IMR-90 (cell line): ENCODE data around the gene MZT2A. TPM values are rescaled to one million over a fixed set of nuclear protein-coding genes. Genes with fewer than 3 reads are reported as not detected.
"Not testable (repeated sequence)": the region's sequence is repeated elsewhere in the genome, so short reads cannot be mapped to it uniquely, and the experiment has no call there.

Experiments used
- ATAC-seq: fragments of 200-7000 bp; cut with Tn5 transposase; 2 replicates; pipeline ENCODE4 v1.9.1; 2020; ENCODE audit warnings: low read depth, mild to moderate bottlenecking, moderate library complexity
- BruUV-seq: library from RNA; stranded (reverse); fragments of 400-500 nt; replicated peaks from 2 replicates; lab custom pipeline; 2021; lab: Mats Ljungman, UMichigan
- CTCF ChIA-PET: fragments of 300-600 bp; formaldehyde crosslinking; extraction: SDS; loops from one replicate; lab custom pipeline; 2021; ENCODE audit warnings: antibody characterized with exemption; lab: Yijun Ruan, JAX
- POLR2A ChIA-PET: fragments of 300-600 bp; sonication (Branson Sonifier 250); formaldehyde crosslinking; loops from one replicate; lab custom pipeline; 2022; ENCODE audit warnings: antibody characterized with exemption; ENCODE audit not compliant: unreplicated experiment; lab: Charles Lee
- DNase-seq: peaks from one replicate; pipeline ENCODE4 v3.0.0; 2013
- H2AFZ ChIP-seq: replicated peaks from 2 replicates; pipeline ENCODE3; 2013; ENCODE audit warnings: low read length, mild to moderate bottlenecking; ENCODE audit not compliant: poor library complexity
- H2AK5ac ChIP-seq: 2 replicates; pipeline ENCODE4 v1.6.1; 2013; ENCODE audit warnings: low read depth, low read length, inconsistent platforms
- H2AK9ac ChIP-seq: replicated peaks from 2 replicates; pipeline ENCODE3; 2013; ENCODE audit warnings: mild to moderate bottlenecking, low read depth, low read length, moderate library complexity; ENCODE audit not compliant: poor library complexity
- H2BK120ac ChIP-seq: 2 replicates; pipeline ENCODE4 v1.6.1; 2013; ENCODE audit warnings: low read depth, low read length, inconsistent platforms
- H2BK15ac ChIP-seq: 3 replicates; pipeline ENCODE4 v1.6.1; 2013; ENCODE audit warnings: low read depth, low read length, inconsistent platforms
- H2BK20ac ChIP-seq: 2 replicates; pipeline ENCODE4 v1.6.1; 2013; ENCODE audit warnings: low read depth, mild to moderate bottlenecking, inconsistent platforms, low read length, moderate library complexity
- H2BK5ac ChIP-seq: 2 replicates; pipeline ENCODE4 v1.6.1; 2013; ENCODE audit warnings: mild to moderate bottlenecking, low read depth, low read length, inconsistent platforms; ENCODE audit not compliant: poor library complexity, severe bottlenecking
- H3K14ac ChIP-seq: replicated peaks from 2 replicates; pipeline ENCODE4 v1.6.1; 2013; ENCODE audit warnings: low read depth, low read length, inconsistent platforms
- H3K18ac ChIP-seq: 2 replicates; pipeline ENCODE4 v1.6.1; 2013; ENCODE audit warnings: low read depth, low read length, control low read depth
- H3K23ac ChIP-seq: 2 replicates; pipeline ENCODE4 v1.6.1; 2013; ENCODE audit warnings: low read depth, low read length, inconsistent platforms
- H3K27ac ChIP-seq: 2 replicates; pipeline ENCODE4 v1.5.1; 2013; ENCODE audit warnings: mild to moderate bottlenecking, control low read depth, low read length; ENCODE audit not compliant: insufficient read depth
- H3K27me3 ChIP-seq: 2 replicates; pipeline ENCODE4 v1.6.1; 2013; ENCODE audit warnings: low read length; ENCODE audit not compliant: control insufficient read depth, insufficient read depth
- H3K36me3 ChIP-seq: 2 replicates; pipeline ENCODE4 v1.6.1; 2013; ENCODE audit warnings: low read length, mixed read lengths; ENCODE audit not compliant: control insufficient read depth, insufficient read depth
- H3K4ac ChIP-seq: 2 replicates; pipeline ENCODE4 v1.6.1; 2013; ENCODE audit warnings: low read depth, low read length, inconsistent platforms
- H3K4me1 ChIP-seq: 2 replicates; pipeline ENCODE4 v1.6.1; 2013; ENCODE audit warnings: low read length, mixed read lengths; ENCODE audit not compliant: control insufficient read depth, insufficient read depth
- H3K4me2 ChIP-seq: 2 replicates; pipeline ENCODE4 v1.6.1; 2013; ENCODE audit warnings: low read depth, mild to moderate bottlenecking, control low read depth, low read length, moderate library complexity
- H3K4me3 ChIP-seq: 2 replicates; pipeline ENCODE4 v1.5.1; 2013; ENCODE audit warnings: low read depth, mild to moderate bottlenecking, control low read depth, low read length, moderate library complexity; ENCODE audit not compliant: insufficient read depth
- H3K56ac ChIP-seq: 2 replicates; pipeline ENCODE4 v1.6.1; 2013; ENCODE audit warnings: low read length, inconsistent platforms; ENCODE audit not compliant: insufficient read depth; ENCODE audit errors: extremely low read depth
- H3K79me1 ChIP-seq, 2 experiments: 2 replicates each; pipeline ENCODE4 v1.6.1; 2013; ENCODE audit warnings: low read length in 2 of 2, inconsistent platforms in 1 of 2, low read depth in 1 of 2
- H3K9ac ChIP-seq: 2 replicates; pipeline ENCODE4 v1.6.1; 2013; ENCODE audit warnings: low read depth, low read length, control low read depth
- H3K9me1 ChIP-seq: 2 replicates; pipeline ENCODE4 v1.6.1; 2013; ENCODE audit warnings: low read length, inconsistent platforms; ENCODE audit not compliant: insufficient read depth
- H3K9me3 ChIP-seq: 2 replicates; pipeline ENCODE4 v1.6.1; 2013; ENCODE audit warnings: low read length; ENCODE audit not compliant: control insufficient read depth, insufficient read depth
- H4K20me1 ChIP-seq: 2 replicates; pipeline ENCODE4 v1.6.1; 2013; ENCODE audit warnings: low read length, inconsistent platforms; ENCODE audit not compliant: insufficient read depth
- H4K5ac ChIP-seq: 2 replicates; pipeline ENCODE4 v1.6.1; 2013; ENCODE audit warnings: mild to moderate bottlenecking, low read depth, low read length, control low read depth
- H4K8ac ChIP-seq, 2 experiments: 2 replicates each; pipeline ENCODE4 v1.6.1; 2013; ENCODE audit warnings: low read depth in 2 of 2, low read length in 2 of 2, control low read depth in 1 of 2, inconsistent platforms in 1 of 2
- H4K91ac ChIP-seq: 2 replicates; pipeline ENCODE4 v1.6.1; 2013; ENCODE audit warnings: low read depth, low read length, inconsistent platforms; ENCODE audit not compliant: insufficient read depth
- CHD1 ChIP-seq: IDR thresholded peaks from 2 replicates; pipeline ENCODE4 v1.6.1; 2012; ENCODE audit warnings: low read depth, low read length, improper control_type of control experiment
- WGBS, 2 experiments: methylation state at CpG; one replicate each; pipeline versions ENCODE4 v1.1.5 to v1.1.7; 2013; ENCODE audit warnings: missing lambda C conversion rate in 2 of 2; ENCODE audit not compliant: insufficient read length in 1 of 2; ENCODE audit errors: extremely low coverage in 2 of 2; 5-methylcytosine and 5-hydroxymethylcytosine counted together
- dilution Hi-C: fragments of 300-500 bp; cut with HindIII; formaldehyde crosslinking; loops from one replicate; pipeline ENCODE4 v1.14.3; 2018; ENCODE audit warnings: low sequenced_read_pairs; ENCODE audit not compliant: unreplicated experiment
- in situ Hi-C: fragments of 300-500 bp; cut with MboI; formaldehyde crosslinking; loops from 3 replicates; pipeline ENCODE4 v1.14.3; 2019; ENCODE audit warnings: low sequenced_read_pairs, inconsistent platforms, mixed read lengths
- intact Hi-C: fragments of 100-400 bp; cut with micrococcal nuclease; formaldehyde crosslinking; loops from 2 replicates; pipeline ENCODE4 v1.10.0; 2022
- polyA plus RNA-seq, 3 experiments: library from polyadenylated mRNA; depleted of rRNA; stranded (reverse); fragments of >200 nt; gene quantifications; 2 replicates each; pipeline ENCODE4 v1.2.3, GENCODE V29; 2012; ENCODE audit warnings: low replicate concordance in 1 of 3
- total RNA-seq: library from RNA; depleted of rRNA; stranded (reverse); fragments of >200 nt; gene quantifications from 2 replicates; pipeline ENCODE4 v1.2.3, GENCODE V29; 2012

Gene MZT2A
- total and polyA plus RNA-seq, 2 of the 4 experiments (the other 2 are of a cell fraction) = 23.1 to 82.3 TPM

- TF ChIP-seq CHD1 = no peak
Measured at GRCh38 chr2:131521961-131522781, 30.0 kb upstream of the MZT2A start (continued).

DNA sequence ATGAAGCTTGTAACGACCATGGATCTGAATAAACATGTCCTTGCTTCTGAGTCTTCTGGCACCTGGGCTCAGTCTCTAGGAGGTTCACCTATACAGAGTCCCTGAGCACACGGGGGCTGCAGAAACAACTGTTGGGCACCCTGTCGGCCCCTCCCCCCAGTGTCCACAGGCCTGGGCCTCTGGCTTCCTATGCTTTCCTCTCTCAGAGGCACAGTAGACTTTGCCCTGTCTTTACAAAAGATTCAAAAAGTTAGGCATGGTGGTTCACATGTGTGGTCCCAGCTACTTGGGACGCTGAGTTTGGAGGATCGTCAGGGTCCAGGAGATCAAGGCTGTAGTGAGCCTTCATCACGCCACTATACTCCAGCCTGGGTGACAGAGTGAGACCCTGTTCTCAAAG lies 29.3 kb upstream of the MZT2A start:
- H3K79me1 ChIP-seq, dilution Hi-C loops, H4K91ac ChIP-seq, H2BK15ac ChIP-seq, H2BK5ac ChIP-seq, POLR2A ChIA-PET, H3K9me1 ChIP-seq, CTCF ChIA-PET, ATAC-seq, BruUV-seq, H3K14ac ChIP-seq, H3K9me3 ChIP-seq, H3K4me3 ChIP-seq, H3K4ac ChIP-seq, H3K23ac ChIP-seq, H3K9ac ChIP-seq, intact Hi-C loops, H3K27me3 ChIP-seq, H3K4me1 ChIP-seq, DNase-seq, H3K4me2 ChIP-seq, H2AK9ac ChIP-seq, H2AFZ ChIP-seq, H2BK120ac ChIP-seq, H3K18ac ChIP-seq, H4K8ac ChIP-seq, H4K20me1 ChIP-seq, H3K27ac ChIP-seq, H2BK20ac ChIP-seq, H3K56ac ChIP-seq, H4K5ac ChIP-seq, H2AK5ac ChIP-seq: not testable (repeated sequence)
- peaks cover 27% of the 10 kb centered on the region for H3K36me3 ChIP-seq
- whole genome bisulfite sequencing, 2 experiments = no CpG with 5 or more reads among the region's 6 CpGs
- in situ Hi-C loops = loop anchor here (25.0 kb wide), 2 partner anchors 409 to 1359 kb away; partner anchors contain the start of gene PLEKHB2
